Measurements from ENCODE around the gene GNAL.

DNA sequence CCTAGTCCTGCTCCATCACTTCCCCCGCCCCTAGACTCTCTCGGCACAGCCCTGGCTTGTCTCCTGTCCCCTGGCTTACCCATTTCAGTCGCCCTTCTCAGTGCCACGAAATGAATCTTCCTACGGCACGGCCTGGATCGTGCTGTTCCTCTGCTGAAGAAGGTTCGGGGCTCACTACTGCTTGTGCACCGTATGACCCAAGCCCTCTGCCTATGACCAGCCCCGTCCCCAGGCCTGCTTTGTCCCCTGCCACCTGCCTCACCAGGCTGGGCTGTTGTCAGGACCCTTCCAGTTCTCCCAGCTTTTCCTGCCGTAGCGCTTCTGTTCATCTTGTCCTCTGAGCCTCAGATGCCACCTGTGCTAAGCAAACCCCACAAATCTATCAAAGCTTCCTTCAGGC, 176.0 kb downstream of the GNAL start:
- TF ChIP-seq, protein P1, sequence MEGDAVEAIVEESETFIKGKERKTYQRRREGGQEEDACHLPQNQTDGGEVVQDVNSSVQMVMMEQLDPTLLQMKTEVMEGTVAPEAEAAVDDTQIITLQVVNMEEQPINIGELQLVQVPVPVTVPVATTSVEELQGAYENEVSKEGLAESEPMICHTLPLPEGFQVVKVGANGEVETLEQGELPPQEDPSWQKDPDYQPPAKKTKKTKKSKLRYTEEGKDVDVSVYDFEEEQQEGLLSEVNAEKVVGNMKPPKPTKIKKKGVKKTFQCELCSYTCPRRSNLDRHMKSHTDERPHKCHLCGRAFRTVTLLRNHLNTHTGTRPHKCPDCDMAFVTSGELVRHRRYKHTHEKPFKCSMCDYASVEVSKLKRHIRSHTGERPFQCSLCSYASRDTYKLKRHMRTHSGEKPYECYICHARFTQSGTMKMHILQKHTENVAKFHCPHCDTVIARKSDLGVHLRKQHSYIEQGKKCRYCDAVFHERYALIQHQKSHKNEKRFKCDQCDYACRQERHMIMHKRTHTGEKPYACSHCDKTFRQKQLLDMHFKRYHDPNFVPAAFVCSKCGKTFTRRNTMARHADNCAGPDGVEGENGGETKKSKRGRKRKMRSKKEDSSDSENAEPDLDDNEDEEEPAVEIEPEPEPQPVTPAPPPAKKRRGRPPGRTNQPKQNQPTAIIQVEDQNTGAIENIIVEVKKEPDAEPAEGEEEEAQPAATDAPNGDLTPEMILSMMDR (IDR thresholded peaks at IDR 0.05 in 4 of 5, conservative IDR thresholded peaks at IDR 0.05 in 1 of 5) = no peak
- no peak for TF ChIP-seq POLR2A (IDR thresholded peaks at IDR 0.05)
